ENCODE results near the gene VCAM1.

Gene VCAM1

DNA sequence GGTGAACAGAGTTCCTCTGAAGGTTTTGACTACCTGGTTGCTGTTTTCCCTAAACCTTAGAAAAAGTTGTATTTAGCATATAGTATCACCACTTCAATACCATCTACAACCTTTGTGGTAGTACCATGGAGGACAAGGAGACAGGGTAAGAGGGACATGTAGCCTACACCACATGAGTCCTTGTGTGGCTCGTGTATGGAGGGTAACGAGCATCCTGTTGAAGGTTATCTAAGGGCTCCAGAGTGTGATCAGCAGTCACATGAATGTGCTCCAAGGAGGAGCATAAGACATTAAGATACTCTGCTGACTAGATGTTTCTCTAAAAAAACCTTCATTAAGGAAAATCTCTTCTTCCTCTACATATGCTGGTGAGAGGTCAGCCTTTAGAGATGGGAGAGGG is 67.3 kb downstream of the VCAM1 start:
- TF ChIP-seq TCF12 (IDR thresholded peaks at IDR 0.05; ENCODE audit: low read depth) (no peak), TEAD4 (IDR thresholded peaks at IDR 0.05) (no peak), ZBTB7A (IDR thresholded peaks at IDR 0.05; ENCODE audit: low read depth) (no peak), RAD21 (IDR thresholded peaks at IDR 0.05; ENCODE audit: low read depth) (no peak), EGR1 (IDR thresholded peaks at IDR 0.05) (no peak), TAF1 (IDR thresholded peaks at IDR 0.05; ENCODE audit: low read depth) (no peak), NFIC (IDR thresholded peaks at IDR 0.05) (no peak), REST (IDR thresholded peaks at IDR 0.05; ENCODE audit: low read depth) (no peak)
- TF ChIP-seq, protein P1, sequence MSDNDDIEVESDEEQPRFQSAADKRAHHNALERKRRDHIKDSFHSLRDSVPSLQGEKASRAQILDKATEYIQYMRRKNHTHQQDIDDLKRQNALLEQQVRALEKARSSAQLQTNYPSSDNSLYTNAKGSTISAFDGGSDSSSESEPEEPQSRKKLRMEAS (IDR thresholded peaks at IDR 0.05): no peak

Measured in Ishikawa (cell line).